Spinal cord (tissue), 10 donors: ENCODE results near the gene ECEL1. TPM values are rescaled to one million over a fixed set of nuclear protein-coding genes. Genes with fewer than 3 reads are reported as not detected.
"Not testable (repeated sequence)": the region's sequence is repeated elsewhere in the genome, so short reads cannot be mapped to it uniquely, and the experiment has no call there.

Experiments used
- DNase-seq, 6 donors: peaks; one replicate each; pipeline versions ENCODE4 v3.0.0 to v3.0.0-alpha.2; 2013 to 2015; ENCODE audit warnings: low spot score in 6 of 6, low read depth in 4 of 6
- H3K27ac ChIP-seq: one replicate; pipeline ENCODE4 v1.5.1; 2013; ENCODE audit warnings: low read depth, low read length, control low read depth
- H3K27me3 ChIP-seq: one replicate; pipeline ENCODE4 v1.6.1; 2013; ENCODE audit warnings: low read length; ENCODE audit not compliant: control insufficient read depth, insufficient read depth
- H3K36me3 ChIP-seq: one replicate; pipeline ENCODE4 v1.6.1; 2013; ENCODE audit warnings: low read length; ENCODE audit not compliant: control insufficient read depth, insufficient read depth
- H3K4me1 ChIP-seq: one replicate; pipeline ENCODE4 v1.6.1; 2013; ENCODE audit warnings: low read length; ENCODE audit not compliant: control insufficient read depth, insufficient read depth
- H3K4me3 ChIP-seq: one replicate; pipeline ENCODE4 v1.5.1; 2013; ENCODE audit warnings: low read depth, low read length, control low read depth
- H3K9me3 ChIP-seq: one replicate; pipeline ENCODE4 v1.6.1; 2013; ENCODE audit warnings: low read length; ENCODE audit not compliant: control insufficient read depth, insufficient read depth
- WGBS: methylation state at CpG from one replicate; pipeline ENCODE4 v1.1.5; 2013; ENCODE audit warnings: missing lambda C conversion rate; ENCODE audit not compliant: insufficient coverage; 5-methylcytosine and 5-hydroxymethylcytosine counted together
- long read RNA-seq, 4 donors: transcript quantifications; one replicate each; lab custom pipeline, GENCODE V29; 2026
- polyA plus RNA-seq, 2 donors: library from polyadenylated mRNA; unstranded; fragments of 120-200 nt; gene quantifications; one replicate each; pipeline ENCODE4 v1.2.1, GENCODE V29; 2013; ENCODE audit not compliant: insufficient read length in 2 of 2
- total RNA-seq, 2 donors: library from RNA; depleted of rRNA in 1 of 2; stranded (reverse); fragments of 120-200 nt in 1 of 2; fragments of >200 nt in 1 of 2; gene quantifications; one replicate each; pipeline versions ENCODE4 v1.2.3 to v1.2.4, GENCODE V29; 2013 to 2014
- donor health status: healthy.

The ECEL1 gene
- total RNA-seq (10 to 100 TPM; 23.5 to 25.2 TPM), polyA plus RNA-seq (10 to 100 TPM; 80.4 to 82.6 TPM)
- long read RNA-seq, donor 1, transcript ECEL1-201 (18 exons, 2,865 nt): major isoform, 17 of 17 reads
- long read RNA-seq, donor 1, partial matches to known transcripts: 0 of 17 reads
- long read RNA-seq, donor 1, other reads (novel, unspliced or antisense): 0 of 17 reads
- long read RNA-seq, donor 2, partial matches to known transcripts: 8 of 9 reads
- long read RNA-seq, donor 2, other reads (novel, unspliced or antisense): 0 of 9 reads
- long read RNA-seq, donor 3, partial matches to known transcripts: 0 of 4 reads
- long read RNA-seq, donor 3, other reads (novel, unspliced or antisense): 0 of 4 reads
- long read RNA-seq, donor 4: 0 reads

- H3K27me3 ChIP-seq: peaks cover 49% of the 10 kb centered on the region
- no peak within 1 kb of the TSS for H3K4me3 ChIP-seq
- H3K4me1 ChIP-seq: peaks cover 31% of the 10 kb centered on the region
- H3K9me3 ChIP-seq: no peaks in the 10 kb centered on the region
- peak in 2 of 6 donors; percentile 44 for DNase-seq
- WGBS: under 1% methylated on average over 102 of the region's 102 CpGs
- H3K36me3 ChIP-seq: peaks cover 10% of the 10 kb centered on the region
- H3K27ac ChIP-seq: no peak within 1 kb of the TSS
Measured at GRCh38 chr2:232487385-232488096, at the start of gene ECEL1. Gene ECEL1 (minus strand): TSS chr2:232487834. CDS start chr2:232486653, 1,181 bp downstream.

- Histone ChIP-seq H3K36me3 (no peaks in the 10 kb centered on the region), H3K27ac (no peak overlapping the region), H3K9me3 (peaks cover 3% of the 10 kb centered on the region), H3K4me3 (no peak overlapping the region), H3K4me1 (peaks cover 10% of the 10 kb centered on the region), H3K27me3 (no peaks in the 10 kb centered on the region)
- DNase-seq: no peak
- 54% methylated on average over 5 of the region's 5 CpGs for WGBS
Measured at GRCh38 chr2:232537079-232537478, 49.4 kb upstream of the ECEL1 start.

- no CpG with 5 or more reads among the region's 5 CpGs for WGBS
- Histone ChIP-seq H3K27me3 (no peaks in the 10 kb centered on the region), H3K27ac (no peak overlapping the region)
Measured at GRCh38 chr2:232535761-232536530, 48.3 kb upstream of the ECEL1 start.

GRCh38 chr2:232534940-232535651 is 47.5 kb upstream of the ECEL1 start:
- Histone ChIP-seq H3K4me1 (peaks cover 9% of the 10 kb centered on the region), H3K27me3 (no peaks in the 10 kb centered on the region), H3K36me3 (no peaks in the 10 kb centered on the region), H3K27ac (no peak overlapping the region), H3K4me3 (no peak overlapping the region), H3K9me3 (peaks cover 3% of the 10 kb centered on the region)
- WGBS: 56% methylated on average over 8 of the region's 14 CpGs
- DNase-seq: no peak

More at GRCh38 chr2:232535761-232536530, 48.3 kb upstream of the ECEL1 start:
- Histone ChIP-seq H3K4me3 (no peak overlapping the region), H3K9me3 (peaks cover 3% of the 10 kb centered on the region), H3K4me1 (peaks cover 10% of the 10 kb centered on the region), H3K36me3 (no peaks in the 10 kb centered on the region)
- no peak for DNase-seq

- H3K4me1 ChIP-seq: no peaks in the 10 kb centered on the region
- peaks cover 3% of the 10 kb centered on the region for H3K9me3 ChIP-seq
- no peaks in the 10 kb centered on the region for H3K36me3 ChIP-seq
- H3K27ac ChIP-seq: no peak overlapping the region
- DNase-seq: no peak
- H3K4me3 ChIP-seq: no peak overlapping the region
- H3K27me3 ChIP-seq: no peaks in the 10 kb centered on the region
- WGBS: 61% methylated on average over 12 of the region's 13 CpGs
Measured at GRCh38 chr2:232533944-232534710, 46.5 kb upstream of the ECEL1 start.

- H3K27ac ChIP-seq, H3K36me3 ChIP-seq, H3K27me3 ChIP-seq, H3K4me3 ChIP-seq, H3K4me1 ChIP-seq, DNase-seq, H3K9me3 ChIP-seq: not testable (repeated sequence)
- WGBS: 75% methylated on average over 7 of the region's 7 CpGs
Measured at GRCh38 chr2:232532821-232533220, 45.2 kb upstream of the ECEL1 start.

GRCh38 chr2:232532419-232532818 is 44.8 kb upstream of the ECEL1 start:
- Histone ChIP-seq H3K4me3 (no peak overlapping the region), H3K9me3 (peaks cover 3% of the 10 kb centered on the region), H3K4me1 (no peaks in the 10 kb centered on the region), H3K27ac (no peak overlapping the region), H3K27me3 (no peaks in the 10 kb centered on the region), H3K36me3 (no peaks in the 10 kb centered on the region)
- no peak for DNase-seq
- WGBS: 75% methylated on average over 7 of the region's 9 CpGs

GRCh38 chr2:232530626-232531260 is 43.1 kb upstream of the ECEL1 start:
- DNase-seq: no peak
- H3K4me1 ChIP-seq: no peaks in the 10 kb centered on the region
- WGBS: 88% methylated on average over 4 of the region's 9 CpGs
- no peaks in the 10 kb centered on the region for H3K9me3 ChIP-seq
- no peak overlapping the region for H3K4me3 ChIP-seq
- no peaks in the 10 kb centered on the region for H3K27me3 ChIP-seq
- no peaks in the 10 kb centered on the region for H3K36me3 ChIP-seq
- no peak overlapping the region for H3K27ac ChIP-seq
